HG02973 (cell line): ENCODE measurements around the gene WDR48.

ENCODE experiments used
- ATAC-seq: cut with Tn5 transposase; IDR thresholded peaks from one replicate; pipeline ENCODE4 v1.9.1; 2021; ENCODE audit warnings: moderate library complexity; ENCODE audit not compliant: unreplicated experiment

Gene WDR48

DNA sequence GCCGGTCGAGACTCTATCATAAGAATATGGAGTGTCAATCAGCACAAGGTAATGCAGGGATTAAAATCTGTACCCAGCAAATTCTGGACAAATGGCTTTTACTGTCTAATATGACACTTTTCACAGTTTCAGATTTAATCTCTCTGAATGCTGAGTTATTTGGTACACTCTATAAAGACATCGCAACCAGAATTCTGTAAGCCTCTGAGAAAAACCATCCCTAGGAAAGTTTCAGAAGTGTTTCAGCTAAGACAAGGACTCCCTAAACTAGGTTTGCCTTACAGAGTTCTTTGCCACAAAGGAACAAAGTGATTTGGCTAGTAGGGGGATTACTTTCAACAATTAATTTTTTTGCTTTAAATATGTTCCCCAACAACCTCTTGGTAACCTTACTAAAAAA is 11.3 kb downstream of the WDR48 start:
- no peak for ATAC-seq

DNA sequence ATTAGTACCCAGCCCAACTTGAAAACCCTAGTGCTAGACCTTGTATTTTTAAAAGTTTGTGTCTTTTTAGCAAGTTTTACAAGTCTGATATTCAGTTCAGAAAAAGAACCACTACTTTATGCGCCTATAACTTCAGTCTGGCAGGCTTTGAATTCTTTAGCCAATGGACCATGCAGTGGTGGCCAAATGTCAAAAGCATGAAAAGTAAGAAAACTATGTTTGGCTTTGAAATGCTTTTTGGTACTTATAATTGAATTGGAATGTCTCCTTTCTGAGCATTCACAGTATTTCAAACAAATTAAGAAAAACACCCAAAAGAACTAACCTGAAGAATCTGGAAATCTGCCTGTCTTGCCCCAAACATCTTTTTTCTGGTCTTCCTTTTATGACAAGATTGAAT is 12.8 kb downstream of the WDR48 start:
- ATAC-seq, result no peak

DNA sequence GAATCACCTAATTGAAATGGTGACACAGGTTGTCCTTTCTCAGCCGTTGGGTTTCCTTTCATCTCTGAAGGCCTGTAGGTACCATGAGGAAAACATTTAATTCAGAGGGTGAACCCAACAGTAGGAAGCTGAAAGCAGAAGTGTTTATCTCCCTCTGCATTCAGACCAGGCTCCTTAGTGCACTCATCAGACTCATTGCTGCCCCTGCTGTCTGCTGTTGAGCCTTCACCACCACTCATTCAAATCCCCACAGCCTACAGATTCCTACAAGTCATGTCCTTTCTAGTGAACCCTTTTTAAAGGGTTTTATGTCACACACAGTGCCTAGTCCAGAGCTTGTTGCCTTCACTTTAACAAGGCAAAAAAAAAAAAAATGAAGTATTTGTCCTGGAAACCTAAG is 13.4 kb downstream of the WDR48 start:
- ATAC-seq, result peak; percentile 99

DNA sequence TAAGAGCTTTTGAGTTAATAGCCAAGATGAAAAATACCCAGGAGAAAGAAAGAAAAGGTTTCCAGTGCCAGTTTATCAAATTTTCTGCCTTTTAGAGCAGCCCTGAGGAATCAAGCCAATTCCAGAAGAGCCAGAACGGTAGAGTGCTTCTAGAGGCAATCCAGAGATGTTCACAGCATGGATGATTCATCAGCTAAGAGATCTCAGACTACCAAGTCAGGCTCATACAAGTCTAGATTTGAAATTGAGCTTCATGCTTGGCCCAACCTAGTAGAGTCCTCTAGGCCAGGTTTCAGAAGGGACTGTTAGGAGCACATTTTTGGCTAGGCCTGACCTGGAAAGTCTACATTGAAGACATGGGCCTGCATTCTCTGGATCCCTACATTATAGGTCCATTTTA is 15.5 kb downstream of the WDR48 start:
- no peak for ATAC-seq

DNA sequence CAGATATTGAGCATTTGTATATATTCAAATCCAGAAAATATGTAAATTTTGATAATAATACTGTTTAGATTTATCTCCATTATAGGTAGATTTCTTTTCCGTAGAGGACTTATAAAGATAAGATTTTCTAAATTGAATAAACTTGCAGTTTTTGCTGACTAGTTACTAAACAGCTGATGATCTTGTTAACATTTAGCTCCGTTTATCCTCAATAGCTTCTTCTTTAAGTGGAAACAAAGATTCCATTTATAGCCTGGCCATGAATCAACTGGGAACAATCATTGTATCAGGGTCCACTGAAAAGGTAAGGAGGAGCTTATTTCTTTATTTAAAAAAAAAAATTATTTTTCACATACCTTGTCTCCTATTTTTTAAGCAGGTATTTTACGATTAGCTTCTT is 16.7 kb downstream of the WDR48 start:
- no peak for ATAC-seq

DNA sequence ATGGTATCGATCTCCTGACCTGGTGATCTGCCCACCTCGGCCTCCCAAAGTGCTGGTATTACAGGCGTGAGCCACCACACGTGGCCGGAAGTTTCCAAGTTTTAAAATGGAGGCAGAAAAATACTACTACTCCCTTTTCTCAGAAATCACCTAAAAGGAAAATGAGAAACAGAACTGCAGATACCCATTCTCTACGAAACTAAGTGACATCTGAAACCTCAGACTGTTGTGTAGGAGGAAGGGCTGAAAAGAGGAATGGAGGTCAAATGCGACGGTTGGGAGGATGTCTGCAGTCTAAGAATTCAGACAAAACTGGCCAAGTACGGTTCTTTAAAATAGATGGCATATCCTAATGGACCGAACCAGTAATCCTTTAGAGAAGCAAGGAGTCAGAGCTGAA is 24.1 kb downstream of the WDR48 start:
- no peak for ATAC-seq

DNA sequence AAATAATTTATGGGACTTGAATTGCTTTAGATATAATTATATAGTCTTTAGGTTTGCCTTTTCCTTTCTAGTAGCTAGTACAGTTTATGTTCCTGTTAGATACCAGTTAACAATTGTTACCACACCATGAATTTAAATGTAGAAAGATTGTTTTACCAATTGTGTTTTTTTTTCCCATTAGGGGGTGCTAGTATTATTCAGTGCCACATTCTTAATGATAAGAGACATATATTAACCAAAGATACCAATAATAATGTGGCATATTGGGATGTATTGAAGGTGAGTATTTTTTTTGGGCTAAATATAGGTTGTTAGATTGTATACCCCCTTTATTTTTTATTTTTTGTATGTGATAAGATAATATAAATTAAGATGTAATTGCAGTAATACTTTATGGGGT is 27.7 kb downstream of the WDR48 start:
- ATAC-seq, result no peak

DNA sequence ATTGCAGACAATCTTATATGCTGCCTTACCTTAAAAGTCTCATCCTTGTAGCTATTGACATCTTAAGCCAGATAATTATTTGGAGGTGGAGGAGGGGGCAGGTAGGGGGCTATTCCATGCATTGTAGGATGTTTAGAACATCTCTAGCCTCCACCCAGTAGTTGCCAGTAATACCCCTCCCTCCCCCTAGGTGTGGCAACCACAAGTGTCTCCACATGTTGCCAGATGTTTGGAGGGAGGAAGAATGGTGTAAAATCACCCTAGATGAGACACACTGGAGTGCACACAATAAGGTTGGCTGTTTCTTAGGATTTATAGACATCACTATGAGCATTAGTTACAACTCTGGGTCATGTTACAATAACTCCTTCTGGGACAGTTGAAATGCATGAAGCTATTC is 28.2 kb downstream of the WDR48 start:
- ATAC-seq, result no peak

DNA sequence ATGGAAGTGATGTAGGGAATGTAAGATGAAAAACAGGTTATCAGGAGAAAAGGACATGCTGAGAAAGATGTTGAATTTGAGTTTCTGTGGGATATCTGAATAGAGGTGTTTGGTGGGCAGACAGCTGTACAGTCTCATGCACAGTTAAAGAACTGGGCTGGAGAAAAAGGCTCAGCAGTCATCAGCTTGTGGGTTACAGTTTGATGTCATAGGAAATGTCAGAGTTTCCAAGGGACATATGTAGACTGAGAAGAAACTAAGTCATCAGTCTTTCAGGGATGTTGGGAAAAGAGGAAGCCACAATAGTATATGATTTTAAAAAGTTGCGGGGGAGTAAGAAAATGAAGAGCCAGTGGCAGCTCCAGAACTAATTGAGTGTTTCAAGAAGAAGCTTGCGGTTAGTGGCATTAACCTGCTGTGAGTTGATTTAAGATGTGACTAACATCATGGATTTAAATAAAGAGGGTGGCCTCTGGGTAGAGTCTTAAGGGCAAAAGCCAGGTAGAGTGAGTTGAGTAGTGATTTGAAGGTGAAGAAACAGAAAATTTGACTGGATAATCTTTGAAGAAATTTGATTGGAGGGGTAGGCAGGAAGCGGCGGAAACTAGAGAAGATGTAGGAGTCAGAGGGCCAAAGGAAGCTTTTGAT is 31.0 kb downstream of the WDR48 start:
- ATAC-seq, result no peak

DNA sequence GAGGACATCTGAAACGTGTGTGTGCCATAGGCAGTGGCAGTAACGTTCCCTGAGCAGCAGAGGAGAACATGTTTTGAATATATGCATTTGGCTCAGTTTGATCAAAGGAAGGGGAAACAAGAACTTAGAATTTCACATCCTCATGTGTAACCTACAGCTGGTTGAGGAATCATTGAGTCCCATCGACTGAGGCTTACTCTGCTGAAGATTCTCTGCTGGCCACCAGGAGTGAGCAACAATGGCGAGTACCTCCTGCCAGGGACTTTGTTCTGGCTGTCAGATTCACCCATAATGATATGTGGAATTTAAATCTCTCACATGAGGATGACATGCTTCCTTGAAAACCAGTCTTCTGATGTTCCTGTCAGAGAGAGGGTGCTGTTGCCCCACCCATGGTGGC is 34.3 kb downstream of the WDR48 start:
- no peak for ATAC-seq

DNA sequence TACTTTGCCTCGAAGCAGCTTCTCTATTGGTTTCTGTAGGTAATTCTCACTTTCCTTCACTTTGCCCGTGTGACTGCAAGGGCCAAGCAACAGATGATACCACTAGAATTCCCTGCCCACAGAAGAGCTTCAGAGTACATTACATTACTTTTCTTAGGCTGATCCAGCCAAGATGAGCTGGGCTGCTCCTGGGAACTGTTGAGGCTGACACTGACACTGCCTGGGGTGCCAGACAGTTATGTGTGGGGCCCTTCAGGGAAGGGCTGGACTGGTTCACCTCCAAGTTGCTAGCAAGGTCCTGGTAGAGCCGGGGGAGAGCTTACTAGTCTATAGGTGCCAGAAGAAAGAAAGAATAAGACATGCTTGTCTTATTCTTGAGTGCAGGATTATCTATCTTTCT is 36.6 kb downstream of the WDR48 start:
- no peak for ATAC-seq

DNA sequence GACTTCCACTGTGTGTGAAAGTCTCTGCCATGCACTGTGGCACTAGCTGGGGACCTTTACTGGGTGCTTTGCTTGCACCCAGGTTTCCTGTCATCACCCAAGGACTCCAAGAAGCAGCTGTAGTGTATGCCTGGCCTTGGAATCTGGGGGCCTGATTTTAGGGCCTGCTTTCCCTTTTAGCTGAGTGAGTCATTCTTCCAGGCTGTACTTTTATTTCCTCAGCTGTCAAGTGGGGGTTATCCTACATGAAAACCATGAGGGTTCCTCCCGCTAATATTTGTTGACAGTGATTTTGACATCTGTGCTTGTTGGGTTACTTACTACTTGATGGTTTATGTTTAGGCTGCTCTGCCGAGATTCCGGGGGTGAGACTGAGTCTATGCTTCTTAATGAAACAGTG is 37.1 kb downstream of the WDR48 start:
- ATAC-seq, result no peak

DNA sequence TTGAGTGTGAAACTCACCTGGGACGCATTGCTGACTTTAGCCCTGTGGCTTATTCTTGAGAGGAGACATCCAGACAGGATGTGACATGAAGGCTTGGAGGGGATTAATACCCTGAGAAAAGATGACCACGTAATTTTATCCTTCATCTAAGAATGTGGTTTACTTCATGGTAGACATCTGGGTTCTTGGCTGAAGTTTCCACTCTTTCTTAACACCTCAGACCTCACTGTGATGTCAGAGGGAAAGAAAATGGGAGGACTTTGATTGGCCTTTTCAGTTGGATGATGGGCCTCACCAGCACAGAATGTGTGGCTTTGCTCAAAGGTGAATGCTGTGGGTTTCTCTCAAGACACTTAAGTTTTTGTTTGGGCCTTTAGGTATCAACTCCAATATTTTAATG is 39.1 kb downstream of the WDR48 start:
- ATAC-seq, result no peak

DNA sequence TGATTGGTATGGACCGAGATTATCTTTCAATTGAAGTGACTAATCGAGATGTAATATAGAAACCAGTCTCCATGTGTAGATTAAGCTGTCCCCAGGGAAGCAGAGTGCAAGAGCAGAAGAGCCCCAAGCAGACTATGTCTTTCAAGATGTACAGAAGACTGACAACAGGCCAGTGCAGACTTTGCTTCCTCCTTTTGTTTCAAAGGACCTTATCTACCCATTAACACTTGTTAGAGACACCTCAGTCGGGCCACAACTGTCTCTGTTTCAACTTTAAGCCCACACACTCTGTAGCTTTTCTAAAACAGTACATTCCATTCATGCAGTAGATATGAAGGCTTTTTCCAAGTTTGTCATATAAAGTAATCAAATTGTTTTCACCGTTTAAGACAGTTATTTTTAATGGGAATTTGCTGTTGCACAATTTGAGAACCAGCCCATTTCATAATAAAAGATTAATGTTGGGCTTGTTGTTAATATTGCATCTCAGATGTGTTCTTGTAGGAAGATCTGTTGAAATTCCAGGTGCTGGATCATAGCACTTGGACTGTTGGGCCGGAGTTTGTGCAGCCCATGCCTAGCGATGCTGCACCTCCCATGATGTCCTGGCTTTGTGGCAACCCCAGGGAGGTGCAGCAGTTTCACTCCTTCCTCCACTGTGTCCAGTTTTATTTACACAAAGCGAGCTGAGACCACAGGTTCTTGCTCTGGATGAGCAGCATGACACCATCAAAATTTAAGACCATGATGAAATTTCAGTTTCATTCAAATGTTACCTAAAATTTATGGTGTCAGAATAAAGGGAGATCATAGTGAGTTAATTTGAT is 43.2 kb downstream of the WDR48 start:
- no peak for ATAC-seq

DNA sequence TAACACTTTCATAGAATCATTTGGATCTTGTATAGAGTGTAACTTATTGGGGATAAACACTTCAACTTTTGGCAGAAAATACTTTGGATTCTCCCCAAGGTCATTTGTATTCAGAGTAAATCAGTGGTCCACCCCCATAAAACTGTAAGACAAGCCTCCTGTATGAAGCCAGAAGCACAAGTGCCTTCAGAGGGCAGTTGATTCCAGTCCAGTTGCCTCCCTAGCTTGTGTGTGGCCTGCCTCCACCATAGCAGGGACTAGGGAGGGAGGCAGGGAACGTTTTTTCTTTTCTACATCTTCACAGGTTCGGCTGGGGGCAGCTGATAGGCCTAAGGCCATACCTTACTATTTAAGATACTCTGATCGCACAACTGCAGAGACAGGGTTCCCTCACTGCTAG is 44.0 kb downstream of the WDR48 start:
- no peak for ATAC-seq

DNA sequence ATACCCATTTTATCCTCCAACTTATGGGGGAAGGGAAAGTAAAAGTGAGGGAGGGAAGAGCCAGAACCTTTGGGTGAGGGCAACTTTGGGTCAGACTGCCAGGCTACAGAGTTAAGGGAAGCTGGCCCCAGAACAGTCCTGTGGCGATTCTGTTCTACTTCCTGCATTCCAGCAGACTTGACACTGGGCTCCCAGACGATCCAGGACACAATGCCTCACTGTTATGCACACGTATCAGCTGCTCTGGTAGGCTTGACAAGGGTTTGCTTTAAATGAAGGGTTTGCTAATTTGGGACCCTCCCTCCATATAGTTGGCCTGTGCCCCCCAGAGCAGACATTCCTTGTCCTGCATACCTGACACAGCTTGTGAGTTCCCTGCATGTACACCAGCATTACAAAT is 45.0 kb downstream of the WDR48 start:
- no peak for ATAC-seq

DNA sequence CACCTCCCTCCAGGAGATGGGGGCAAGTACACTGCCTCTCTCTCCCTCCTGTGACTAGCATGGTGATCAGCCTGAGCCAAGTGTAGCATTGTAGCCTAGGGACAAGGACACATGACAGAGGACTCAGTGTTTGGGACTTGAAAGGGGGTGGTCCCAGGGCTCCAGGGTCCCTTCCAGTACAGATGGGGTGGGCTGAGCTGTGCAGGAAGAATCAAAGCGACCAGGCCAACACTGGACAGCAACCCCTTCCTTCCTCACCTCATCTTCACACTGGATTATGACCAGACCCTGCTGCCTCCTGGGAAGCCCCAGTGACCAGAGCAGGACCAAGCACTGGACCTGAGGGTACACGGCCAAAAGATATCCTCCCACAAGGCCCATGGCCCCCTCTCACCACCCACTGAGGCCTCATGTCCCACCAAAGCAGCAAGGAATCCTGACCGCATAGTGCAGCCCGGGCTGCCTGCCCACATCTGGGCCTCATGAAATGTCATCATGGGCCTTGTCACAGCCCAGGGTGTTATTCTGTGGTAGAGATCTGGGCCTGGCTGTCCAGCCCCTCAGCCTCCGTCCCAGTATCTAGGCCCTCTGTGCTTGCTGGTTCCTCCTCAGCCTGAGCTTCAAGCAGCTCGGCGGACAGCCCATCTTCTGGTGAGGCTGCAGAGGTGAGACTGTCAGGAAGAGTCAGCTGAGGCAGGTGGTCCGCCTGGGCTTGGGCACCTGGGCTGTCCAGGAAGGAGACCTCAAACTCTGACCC is 46.1 kb downstream of the WDR48 start:
- ATAC-seq, result no peak

DNA sequence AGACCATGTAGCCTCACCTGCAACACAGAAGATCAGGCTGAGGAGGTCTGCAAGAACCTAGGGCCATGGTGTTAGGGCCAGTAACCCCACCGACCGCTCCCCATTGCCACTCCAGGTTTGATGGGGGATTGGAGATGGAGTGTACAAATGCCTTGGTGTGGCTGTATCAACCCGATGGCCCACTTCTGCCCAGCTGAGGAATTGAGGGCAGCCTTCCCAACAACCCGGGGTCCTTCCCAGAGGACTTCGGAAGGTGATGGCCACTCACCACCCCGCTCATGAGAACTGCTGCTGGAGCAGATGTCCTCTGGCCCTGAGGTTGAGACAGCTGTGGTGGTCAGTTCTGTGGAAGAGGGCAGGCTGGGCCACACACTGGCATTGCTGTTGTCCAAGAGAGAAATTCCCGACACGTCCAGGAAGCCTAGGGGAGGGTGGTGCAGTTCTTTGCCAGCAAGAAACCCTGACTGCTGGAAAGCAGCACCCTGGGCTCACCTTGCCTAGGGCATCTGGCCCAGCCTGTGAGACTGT is 46.7 kb downstream of the WDR48 start:
- no peak for ATAC-seq

DNA sequence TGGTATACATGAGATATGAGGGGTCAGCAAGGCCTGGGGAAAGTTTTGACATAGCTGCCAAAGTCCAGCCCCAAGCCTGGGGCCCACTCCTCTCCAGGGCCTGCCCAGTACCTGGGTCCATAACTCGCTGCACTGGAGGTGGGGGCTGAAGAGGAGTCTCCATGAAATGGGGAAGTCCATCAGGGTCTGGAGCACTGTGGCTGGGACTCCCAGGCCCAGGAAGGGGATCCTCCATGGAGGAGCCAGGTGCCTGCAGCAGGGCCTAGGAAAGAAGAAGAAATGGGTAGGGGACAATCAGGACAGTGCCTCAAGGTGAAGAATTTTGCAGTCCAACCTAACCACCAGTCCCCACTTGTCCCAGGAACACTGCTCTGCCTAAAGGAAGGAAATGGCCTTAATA is 47.4 kb downstream of the WDR48 start:
- no peak for ATAC-seq

DNA sequence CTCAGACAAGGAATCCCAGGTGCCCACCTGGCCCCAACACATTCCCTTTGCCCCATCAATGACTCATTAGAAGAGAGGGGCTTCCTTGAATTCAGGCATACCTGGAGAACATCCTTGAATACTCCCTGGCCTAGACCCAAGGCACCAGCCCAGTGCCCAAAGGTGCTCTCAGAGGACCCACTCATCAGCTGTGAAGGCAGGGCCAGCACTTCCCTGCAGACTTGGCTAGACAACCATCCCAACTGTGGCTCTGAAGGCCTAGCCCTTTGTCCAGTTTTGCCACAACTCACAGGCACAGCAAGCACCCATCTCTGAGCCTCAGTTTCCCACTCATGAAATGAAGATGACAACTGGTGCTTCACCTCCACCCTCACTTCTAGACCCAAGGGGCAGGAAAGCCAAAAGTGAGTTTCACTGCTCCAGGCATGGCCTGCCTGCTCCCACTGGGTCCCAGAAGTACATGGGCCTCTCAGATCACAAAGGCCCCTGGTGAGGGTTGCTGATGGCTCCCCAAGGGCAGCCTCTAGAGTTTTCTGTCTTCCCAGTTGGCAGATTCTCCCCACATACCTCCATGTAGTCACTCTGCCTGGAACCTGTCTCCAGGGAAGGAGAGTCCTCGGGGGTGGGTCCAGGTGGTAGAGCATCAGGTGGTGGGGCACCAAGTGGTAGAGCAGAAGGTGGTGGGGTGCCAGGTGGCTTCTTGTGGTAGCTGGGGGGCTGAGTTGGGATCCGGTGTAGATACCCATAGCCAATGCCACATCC is 48.1 kb downstream of the WDR48 start:
- no peak for ATAC-seq

DNA sequence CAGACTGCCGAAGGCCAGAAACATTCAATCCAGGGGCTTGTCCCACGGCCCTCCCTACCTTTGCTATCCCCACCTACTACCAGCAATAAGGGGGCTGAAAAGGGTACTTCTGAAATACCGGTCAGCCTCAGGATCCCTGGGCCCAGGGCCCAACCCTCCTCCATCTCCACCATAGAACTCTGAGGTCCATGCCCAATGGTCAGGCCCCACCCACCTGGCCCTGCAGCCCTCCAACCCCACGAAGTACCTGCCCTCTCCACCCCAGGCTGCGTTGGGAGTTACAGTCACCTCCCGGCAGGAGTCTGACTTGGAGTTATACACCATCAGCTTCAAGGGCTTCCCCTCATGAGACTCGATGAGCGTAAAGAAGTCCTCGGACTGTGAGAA is 48.7 kb downstream of the WDR48 start:
- no peak for ATAC-seq
